NOMO-1 treated with dmso at 0.1 percent for 144 hours (cell line): ENCODE data around the gene SPANXA1.
"Not testable (repeated sequence)": the region's sequence is repeated elsewhere in the genome, so short reads cannot be mapped to it uniquely, and the experiment has no call there.

Experiments
- DNase-seq: peaks from one replicate; lab custom pipeline; 2025; ENCODE audit not compliant: unreplicated experiment; lab: John Stamatoyannopoulos, UW

SPANXA1 gene, protein sequence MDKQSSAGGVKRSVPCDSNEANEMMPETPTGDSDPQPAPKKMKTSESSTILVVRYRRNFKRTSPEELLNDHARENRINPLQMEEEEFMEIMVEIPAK

DNA sequence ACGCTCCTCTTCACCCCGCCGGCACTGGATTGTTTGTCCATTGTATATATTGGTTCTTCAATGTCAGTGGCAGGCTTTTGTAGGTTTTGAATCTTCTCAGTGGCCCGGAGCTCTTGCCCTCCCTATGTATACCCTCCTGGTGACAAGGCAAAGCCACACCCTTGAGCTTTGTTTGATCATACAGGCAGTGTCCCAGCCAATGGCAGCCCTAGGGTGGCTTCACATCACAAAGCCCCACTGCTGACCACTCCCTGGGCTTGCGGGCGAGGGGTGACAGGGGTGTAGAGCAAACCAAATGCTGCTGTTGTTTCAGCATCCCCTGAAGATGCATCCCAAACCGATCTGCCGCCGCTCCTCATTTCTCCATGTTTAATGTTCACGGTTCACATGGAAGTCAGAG, at the start of gene SPANXA1:
TSS of gene SPANXA1 (minus strand) at position 101 of the 400 bp plus-strand sequence. CDS start at position 41, 60 bp downstream.
- not testable (repeated sequence) for DNase-seq

DNA sequence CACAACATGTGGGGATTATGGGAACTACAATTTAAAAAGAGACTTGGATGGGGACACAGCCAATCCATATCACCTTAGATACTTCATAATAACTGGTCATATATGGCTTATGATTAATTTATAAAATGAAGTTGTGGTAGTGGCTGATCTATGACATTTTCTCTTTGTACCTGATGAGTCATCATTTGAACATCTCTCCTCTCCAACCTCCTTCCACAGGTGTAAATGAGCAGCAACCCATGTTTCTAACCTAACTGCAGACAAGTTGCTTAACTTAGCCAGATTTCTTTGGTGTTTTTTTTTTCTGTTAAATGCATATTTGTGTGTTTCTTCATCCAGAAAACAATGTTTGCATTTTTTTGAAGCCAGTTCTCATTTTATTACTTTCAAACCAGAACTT, 47.6 kb upstream of the SPANXA1 start:
- DNase-seq, result no peak

DNA sequence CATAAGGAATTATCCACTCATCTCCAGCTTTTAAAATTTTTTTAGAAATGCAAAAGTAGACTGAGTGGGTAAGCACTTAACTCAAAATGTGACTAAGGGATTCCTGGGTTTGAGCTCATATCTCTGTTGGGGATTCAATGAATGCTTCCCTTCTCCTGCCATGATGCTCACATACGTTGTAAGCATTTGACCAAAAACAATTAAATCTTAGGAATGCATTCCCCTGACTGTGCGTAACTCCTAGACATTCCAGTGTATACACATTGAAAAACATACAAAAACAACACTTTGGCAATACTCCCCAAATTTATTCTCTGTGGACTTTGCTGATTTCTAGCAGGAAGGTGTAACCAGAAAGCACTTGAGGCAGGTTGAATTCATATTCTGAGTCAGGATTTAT, 34.8 kb upstream of the SPANXA1 start:
- DNase-seq, result no peak

DNA sequence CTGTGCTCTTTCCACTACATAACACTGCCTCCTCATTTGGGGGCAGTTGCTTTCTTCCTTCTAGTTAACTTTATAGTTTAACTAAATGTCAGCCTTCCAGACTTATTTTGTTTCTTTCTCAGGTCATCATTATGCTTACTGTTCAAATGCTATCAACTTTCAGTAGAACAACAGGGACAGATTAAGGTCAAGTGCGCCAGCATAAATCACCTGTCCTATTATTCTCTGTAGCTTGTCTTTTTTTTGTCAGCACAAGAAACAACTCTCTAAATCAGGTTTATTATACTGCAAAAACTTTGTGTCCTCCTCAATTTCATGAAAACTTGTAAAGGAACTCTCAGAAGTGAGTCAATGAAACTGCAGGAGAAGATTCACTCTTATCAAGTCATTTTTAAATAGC, 24.6 kb upstream of the SPANXA1 start:
- no peak for DNase-seq

DNA sequence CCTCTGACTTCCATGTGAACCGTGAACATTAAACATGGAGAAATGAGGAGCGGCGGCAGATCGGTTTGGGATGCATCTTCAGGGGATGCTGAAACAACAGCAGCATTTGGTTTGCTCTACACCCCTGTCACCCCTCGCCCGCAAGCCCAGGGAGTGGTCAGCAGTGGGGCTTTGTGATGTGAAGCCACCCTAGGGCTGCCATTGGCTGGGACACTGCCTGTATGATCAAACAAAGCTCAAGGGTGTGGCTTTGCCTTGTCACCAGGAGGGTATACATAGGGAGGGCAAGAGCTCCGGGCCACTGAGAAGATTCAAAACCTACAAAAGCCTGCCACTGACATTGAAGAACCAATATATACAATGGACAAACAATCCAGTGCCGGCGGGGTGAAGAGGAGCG, 4.9 kb upstream of the SPANXA1 start, which contains the start of gene SPANXA2:
TSS of gene SPANXA2 (plus strand) at position 301 of the 400 bp plus-strand sequence. CDS start at position 361, 60 bp downstream.
- DNase-seq, result not testable (repeated sequence)

DNA sequence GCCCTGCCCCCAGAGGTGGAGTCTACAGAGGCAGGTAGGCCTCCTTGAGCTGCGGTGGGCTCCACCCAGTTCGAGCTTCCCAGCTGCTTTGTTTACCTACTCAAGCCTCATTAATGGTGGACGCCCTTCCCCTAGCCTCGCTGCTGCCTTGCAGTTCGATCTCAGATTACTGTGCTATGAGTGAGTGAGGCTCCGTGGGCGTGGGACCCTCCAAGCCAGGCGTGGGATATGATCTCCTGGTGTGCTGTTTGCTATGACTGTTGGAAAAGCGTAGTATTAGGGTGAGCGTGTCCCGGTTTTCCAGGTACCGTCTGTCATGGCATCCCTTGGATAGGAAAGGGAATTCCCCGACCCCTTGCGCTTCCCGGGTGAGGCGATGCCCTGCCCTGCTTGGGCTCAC, 42.0 kb downstream of the SPANXA1 start:
- not testable (repeated sequence) for DNase-seq
